ENCODE results near the gene ETV5.

Gene ETV5

GRCh38 chr3:186094696-186095425, 14.0 kb downstream of the ETV5 start:
- DNase-seq: no peak

- no peak for DNase-seq
These were observed 14.6 kb downstream of the ETV5 start for GRCh38 chr3:186094271-186094670.

GRCh38 chr3:186093271-186093900, 15.5 kb downstream of the ETV5 start:
- DNase-seq: no peak

GRCh38 chr3:186092360-186093070, 16.4 kb downstream of the ETV5 start:
- DNase-seq: no peak

GRCh38 chr3:186090901-186091300, 18.0 kb downstream of the ETV5 start:
- no peak for DNase-seq

- no peak for DNase-seq
These were observed 20.6 kb downstream of the ETV5 start for GRCh38 chr3:186088335-186088734.

DNA sequence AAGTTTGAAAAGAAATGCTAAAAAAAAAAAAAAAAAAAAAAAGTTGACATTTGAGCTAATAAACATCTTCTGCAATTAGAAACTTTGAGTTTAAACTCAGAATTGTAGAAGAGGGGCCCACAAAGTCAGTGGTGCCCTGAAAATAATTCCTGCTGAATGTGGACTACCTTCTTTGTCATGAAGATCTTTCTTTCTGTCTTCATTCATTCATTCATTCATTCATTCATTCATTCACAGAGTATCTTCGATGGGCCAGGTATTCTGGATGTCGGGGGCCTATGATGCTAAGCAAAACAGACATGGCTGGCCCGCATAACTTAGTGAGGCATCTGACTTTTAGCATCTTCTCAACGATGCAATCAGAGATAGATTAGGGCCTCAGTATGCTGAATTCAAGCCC, 24.6 kb downstream of the ETV5 start:
- no peak for DNase-seq

DNA sequence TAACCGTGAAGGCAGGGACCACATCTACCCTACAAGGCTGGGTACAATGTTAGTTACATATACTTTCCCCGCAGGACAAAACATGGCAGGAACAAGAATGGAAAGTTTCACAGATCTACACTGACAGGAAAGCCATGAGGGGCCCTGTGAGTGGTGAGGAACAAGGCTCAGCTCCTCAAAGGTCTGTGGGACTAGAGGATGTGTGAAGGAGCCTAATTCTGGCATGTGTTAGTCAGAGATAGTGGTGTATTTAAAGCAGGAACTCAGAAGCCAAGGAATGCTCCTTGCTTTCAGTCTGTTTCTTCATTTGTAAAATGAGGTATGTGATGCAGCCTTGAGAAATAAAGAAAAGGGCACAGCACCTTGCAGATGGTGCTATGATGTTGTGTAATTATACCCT, 25.1 kb downstream of the ETV5 start:
- DNase-seq: no peak

DNA sequence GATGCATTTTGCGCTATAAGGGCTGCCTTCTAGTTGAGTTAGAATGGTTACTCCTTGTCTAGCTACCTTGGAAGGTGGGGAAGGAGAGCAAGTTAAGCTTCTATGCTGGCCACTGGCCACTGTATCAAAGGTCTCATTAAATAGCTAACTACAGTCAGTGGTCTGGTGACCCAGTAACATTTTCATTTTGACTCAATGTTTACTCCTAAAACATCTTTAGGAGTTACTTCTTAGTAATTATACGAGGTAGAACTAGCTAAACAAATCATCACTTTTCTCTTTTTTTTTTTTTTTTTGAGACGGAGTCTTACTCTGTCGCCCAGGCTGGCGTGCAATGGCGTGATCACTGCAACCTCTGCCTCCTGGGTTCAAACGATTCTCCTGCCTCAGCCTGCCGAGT, 26.7 kb downstream of the ETV5 start:
- DNase-seq: no peak

- DNase-seq: no peak
These were observed 27.2 kb downstream of the ETV5 start for GRCh38 chr3:186081678-186082077.

DNA sequence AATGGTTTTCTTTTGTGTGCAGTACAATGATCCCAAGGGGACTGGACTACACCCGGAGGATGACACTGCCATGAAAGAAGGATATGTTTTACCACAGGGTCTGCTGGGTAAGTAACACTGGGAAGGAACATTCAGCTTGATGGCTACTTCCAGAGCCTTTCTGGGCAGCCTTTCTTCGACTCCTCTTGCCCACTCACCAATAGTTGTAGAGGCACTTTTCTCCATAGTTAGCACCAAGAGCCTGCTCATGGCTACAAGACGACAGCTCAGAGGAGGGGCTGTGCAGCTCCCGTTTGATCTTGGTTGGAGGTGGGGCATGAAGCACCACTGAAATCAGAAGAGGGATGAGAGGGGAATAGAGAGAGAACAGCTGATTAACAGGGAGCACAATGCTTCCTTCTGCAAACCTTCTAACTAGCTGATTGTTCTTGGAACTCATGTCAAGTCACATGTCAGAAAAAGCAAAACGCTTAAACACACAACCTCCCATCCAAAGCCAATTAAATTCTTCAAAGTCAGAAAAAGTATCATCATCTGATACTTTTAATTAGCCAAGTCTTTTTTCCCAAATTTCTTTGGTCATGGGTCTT, 27.9 kb downstream of the ETV5 start:
- DNase-seq: no peak

DNA sequence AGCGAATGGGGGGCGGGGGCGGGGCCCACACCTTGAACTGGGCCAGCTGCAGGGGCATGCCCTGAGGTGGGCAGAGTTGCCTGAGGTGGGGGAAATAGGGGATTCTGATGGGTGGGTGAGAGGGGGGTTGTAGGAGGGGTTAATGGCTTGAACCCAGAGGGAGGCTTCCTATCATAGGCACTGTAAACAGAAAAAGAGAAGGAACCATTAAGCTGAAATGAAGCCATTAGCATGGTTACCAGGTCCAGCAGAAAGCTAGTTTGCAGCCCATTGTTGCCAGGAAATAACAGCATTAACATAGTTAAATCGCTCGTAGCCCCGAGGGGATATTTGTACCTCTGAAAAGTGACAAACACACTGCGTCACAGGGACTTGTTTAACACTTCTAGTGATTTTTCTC, 29.0 kb downstream of the ETV5 start:
- no peak for DNase-seq

- no peak for DNase-seq
These were observed 31.4 kb downstream of the ETV5 start for GRCh38 chr3:186077466-186077865.

GRCh38 chr3:186075931-186076567, 32.8 kb downstream of the ETV5 start:
- DNase-seq: no peak

- no peak for DNase-seq
These were observed 33.4 kb downstream of the ETV5 start for GRCh38 chr3:186075489-186075888.

DNA sequence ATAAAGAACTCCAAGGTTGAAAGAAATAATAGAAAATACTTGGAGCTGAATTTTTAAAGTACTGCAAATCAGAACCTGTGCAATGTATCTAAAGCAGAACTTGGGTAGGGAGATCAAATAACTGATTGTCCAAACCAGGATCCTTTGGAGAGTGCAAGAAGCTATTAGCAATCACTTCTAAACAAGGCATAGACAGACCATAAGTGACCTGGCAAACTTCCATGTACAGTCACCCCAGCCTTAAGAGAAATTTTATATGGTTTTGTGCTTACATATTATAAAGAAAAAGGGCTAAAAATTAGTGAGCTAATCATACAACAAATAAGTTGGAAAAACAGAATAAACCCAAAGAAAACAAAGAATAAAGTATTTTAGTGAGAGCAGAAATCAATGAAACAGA, 35.2 kb downstream of the ETV5 start:
- DNase-seq: no peak

- DNase-seq: no peak
These were observed 37.9 kb downstream of the ETV5 start for GRCh38 chr3:186070996-186071395.

DNA sequence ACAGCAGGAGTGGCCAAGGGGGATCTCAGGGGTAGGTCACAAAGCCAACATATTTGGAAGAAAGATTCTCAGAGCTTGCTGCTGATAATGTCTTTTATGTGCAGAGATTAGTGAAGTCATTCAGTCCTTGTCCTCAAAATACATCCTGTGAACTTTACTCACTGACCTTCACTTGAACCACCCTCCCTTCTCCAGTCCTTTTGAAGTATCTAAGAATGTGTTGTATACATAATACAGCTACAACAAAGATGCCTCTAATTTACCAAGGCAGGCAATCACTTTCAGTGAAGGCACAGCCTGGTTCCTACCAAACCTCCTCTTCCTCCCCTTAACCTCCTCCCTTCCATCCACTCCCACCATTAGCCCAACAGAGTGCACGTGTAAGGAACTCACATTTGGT, 38.3 kb downstream of the ETV5 start:
- DNase-seq: no peak

- DNase-seq: no peak
These were observed 38.8 kb downstream of the ETV5 start for GRCh38 chr3:186070133-186070532.

- no peak for DNase-seq
These were observed 39.7 kb downstream of the ETV5 start for GRCh38 chr3:186069199-186069598.

- DNase-seq: no peak
These were observed 40.7 kb downstream of the ETV5 start for GRCh38 chr3:186068243-186068552.

DNA sequence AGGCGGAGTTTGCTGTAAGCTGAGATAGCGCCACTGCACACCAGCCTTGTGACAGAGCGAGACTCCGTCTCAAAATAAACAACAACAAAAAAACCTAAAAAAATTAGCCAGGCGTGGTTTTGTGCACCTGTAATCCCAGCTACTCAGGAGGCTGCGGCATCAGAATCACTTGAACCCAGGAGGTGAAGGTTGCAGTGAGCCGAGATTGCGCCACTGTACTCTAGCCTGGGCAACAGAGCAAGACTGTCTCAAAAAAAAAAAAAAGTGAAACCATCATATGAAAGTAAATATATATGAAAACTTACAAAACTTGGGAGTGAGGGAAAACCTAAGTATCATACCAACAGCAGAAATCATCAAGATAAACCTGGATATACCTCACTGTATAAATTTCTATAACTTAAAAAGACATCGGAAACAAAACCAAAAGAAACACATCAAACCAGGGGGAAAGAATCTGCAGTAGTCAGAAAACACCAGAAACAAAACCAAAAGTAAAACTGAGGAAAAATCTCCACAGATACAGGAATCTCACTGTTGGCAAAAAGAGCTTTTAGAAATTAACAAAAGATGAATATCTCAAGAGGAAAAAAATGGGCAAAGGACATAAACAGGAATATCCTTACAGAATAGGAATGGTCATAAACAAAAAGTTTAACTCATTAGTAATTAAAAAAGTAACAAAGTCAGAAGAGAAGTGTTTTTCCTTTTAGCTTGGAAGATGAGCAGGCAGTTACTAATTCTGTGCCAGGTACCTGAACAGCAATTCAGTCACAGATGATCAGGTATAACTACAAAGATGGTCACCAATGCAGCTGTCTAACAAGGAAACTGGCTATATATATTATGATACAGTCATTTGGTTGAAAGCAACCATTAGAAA, 41.3 kb downstream of the ETV5 start:
- DNase-seq: no peak

All from activated CD4-positive, alpha-beta T cell treated with anti-CD3 and anti-CD28 coated beads, Interleukin-2, Interleukin-6, amounts not matched to agents 100 ng/mL and 50 ng/mL, durations not matched to agents 16 hours and 8 hours (primary cell).